Anterior cingulate cortex (tissue), 58 donors: ENCODE measurements around the gene ATCAY.
"Not testable (repeated sequence)": the region's sequence is repeated elsewhere in the genome, so short reads cannot be mapped to it uniquely, and the experiment has no call there.

Experiments
- DNase-seq, 58 donors: peaks; one replicate each; lab custom pipeline; 2025; lab: John Stamatoyannopoulos, UW

ATCAY gene

DNA sequence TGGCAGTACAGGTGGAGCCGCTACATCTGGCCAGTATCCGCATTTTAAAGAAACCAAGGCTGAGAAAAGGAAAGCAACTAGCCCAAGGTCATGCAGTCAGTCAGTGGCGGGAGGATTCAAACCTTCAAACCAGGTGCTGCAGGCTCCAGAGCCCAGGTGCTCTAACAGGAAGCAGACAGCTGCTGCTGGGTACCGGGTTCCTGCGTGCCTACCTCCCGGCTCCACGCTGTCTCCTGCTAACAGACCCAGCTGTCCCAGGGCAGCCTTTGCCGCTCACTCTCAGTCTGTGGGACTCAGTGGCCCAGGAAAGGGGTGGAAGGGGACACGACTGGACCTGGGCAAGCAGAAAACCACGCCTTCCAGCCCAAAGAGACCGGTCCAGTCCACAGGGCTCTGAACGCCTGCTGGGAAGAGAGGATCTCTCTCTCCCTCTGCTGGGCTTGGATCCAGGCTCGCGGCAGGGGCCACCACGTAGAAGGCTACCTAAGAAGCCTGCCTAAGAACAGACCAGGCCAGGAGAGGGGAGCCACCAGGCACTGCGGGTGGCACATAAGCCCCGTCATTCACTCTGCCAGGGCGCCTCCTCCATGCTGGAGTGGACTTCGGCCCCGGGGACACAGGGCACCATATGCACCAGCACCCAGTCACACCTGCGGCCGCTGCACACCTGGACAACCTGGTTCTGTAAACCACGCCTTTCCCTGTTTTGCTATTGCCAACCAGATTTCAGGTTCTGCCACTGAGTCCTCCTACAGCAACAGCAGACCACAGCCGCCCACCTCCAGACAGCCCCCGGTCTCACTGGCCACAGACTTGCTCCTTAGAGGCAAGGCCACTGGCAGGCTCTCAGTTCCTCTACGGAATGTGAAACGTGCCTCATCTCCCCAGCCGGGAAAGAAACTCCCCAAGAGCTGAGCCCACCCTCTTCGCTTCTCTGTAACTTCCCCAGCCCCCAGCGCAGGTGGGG is 85.8 kb downstream of the ATCAY start:
- no peak for DNase-seq

DNA sequence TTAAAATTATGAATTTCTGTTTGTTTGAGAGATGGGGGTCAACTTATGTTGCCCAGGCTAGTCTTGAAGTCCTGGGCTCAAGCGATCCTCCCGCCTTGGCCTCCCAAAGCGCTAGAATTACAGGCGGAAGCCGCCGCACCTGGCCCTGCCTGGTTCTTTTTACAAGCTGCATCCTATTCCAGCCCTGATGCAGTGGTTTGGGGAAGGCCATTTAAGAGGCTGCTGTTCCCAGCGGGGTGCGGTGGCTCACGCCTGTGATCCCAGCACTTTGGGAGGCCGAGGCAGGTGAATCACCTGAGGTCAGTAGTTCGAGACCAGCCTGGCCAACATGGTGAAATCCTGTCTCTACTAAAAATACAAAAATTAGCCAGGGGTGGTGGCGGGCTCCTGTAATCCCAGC is 87.5 kb downstream of the ATCAY start:
- DNase-seq = not testable (repeated sequence)

DNA sequence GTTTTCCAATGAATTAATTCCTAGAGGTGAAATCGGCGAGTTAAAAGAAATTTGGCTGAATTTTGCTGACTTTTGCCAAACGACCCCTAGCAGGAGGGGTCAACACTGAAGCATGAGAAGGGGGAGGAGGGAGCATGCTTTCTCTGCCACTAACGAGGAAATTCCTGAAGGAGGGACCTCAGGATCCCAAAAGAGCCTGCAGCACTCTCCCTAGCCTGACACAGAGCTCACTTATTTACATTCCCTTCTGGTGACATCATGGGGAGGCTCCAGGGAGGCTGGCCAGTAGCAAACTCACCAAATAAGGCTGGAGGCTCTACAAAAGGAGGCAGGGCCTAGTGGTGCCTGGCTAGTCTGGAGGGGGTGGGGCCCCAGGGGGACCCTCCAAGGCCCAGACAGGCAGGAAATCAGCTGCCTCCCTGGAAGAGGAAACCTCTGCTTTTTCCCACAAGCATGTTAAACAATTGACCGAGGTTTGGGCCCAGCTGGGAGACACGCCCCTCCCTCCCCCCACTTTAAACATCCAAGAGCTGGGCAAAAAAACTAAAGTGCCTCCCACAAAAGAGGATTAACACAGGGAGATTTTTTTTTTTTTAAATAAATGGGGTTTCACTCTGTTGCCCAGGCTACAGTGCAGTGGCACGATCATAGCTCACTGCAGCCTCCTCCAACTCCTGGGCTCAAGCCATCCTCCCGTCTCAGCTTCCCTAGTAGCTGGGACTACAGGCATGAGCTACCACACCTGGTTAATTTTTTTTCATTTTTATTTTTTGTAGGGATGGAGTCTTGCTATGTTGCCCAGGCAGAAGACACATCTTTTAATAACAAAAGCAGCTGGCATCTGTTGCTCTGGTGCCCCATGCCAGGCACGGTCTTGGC is 88.3 kb downstream of the ATCAY start:
- peak in 11 of 58 donors; percentile 4 to 64 (median 27) for DNase-seq

DNA sequence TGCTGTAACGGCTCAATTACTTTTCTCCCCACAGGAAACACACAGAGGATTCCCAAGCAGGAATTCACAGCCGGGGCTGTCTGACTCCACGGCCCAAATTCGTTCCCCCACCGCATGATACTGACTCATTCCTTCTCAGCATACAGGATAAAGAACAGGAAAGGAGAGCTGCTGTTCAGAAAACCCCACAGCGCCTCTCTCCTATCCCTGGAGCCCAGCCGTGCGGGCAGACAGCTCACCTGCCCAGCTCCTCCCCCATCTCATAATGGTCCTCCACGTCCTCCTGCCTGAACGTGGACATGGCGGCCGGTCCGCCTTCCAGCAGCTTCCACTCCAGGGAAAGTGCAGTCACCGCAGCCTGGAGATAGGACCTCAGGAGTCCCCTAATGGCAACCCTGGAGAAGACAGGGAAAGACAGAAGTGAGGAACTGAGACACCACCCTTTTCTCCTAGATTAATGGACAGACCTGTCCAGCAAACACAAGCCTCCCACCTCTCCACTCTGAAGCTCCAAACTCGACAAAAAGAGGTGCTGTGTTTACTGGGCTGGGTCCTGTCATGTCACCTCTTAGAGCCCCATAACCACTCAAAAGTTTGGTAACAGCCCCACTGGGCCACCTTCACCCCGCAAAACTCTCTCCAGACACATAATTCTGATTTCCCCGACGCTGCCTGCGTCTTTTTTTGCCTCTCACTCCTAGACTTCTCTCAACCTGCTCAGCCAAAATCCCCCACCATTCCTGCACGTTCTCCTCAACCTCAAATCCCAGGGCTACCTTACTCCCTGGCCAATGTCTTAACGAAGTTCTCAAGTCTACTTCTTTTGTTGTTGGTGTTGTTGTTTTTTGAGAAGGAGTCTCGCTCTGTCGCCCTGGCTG is 89.2 kb downstream of the ATCAY start:
- peak in 3 of 58 donors; percentile 15 to 42 (median 15) for DNase-seq

DNA sequence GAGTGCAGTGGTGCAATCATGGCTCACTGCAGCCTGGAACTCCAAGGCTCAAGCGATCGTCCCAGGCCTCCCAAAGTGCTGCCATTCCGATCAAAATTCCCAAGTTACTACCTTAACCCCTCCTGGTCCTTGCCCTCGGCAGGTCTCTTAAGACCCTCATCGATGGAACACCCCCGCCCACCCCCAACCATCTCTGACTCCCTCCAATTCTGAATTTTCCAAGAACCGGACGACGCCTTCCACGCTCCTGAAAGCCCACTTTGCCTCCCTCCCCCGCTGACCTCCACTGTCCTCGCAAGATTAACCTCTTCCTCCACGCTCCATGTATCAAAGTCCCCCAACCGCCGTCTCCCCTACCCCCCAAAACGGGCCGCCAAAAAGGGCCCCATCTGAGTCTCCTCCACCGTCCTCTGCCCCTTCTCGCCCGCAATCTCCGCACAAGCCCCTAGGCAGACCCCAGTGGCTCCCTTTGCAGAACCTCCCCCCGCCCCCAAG is 89.9 kb downstream of the ATCAY start:
- DNase-seq = no peak

DNA sequence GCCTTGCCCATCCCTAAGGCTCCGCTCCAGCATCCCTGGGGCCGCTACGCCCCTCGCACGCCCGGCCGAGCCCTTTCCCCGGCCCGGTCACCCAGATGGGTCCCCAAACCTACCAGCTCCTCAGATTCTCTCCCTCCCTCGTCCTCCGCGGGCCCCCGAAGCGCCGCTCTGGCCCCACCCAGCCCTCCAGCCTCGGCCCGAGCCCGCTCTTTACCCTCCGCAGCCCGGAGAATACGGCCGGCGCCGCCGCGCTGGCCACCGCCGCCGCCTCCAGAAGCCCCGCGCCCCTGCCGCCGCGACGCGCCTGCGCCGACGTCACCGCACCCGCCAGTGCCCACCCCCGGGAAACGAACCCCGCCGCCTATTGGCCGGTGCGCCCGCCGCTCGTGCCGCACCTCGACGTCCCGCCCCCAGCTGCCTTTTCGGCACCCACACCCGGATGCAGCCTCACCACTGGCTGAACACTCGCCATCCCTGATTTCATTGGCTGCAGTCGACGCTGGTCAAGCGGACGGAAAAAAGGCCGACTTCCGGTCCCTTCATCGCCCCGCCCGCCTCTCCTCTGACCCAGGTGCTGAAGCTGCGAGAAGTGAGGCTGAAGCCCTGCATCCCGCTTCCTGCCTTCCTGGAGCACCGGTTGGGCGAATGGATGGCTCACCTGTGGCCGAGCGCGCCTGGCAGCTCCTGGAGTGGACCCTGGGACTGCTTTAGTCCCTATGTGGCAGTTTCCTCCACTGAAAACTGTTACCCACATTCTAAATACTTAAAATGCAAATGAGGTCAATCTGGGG is 90.5 kb downstream of the ATCAY start, which contains the start of gene DAPK3:
TSS of gene DAPK3 (minus strand) at position 292 of the 791 bp plus-strand sequence. CDS start 1,364 bp downstream, outside the sequence.
- peak; percentile 68 to 99 (median 97) for DNase-seq

DNA sequence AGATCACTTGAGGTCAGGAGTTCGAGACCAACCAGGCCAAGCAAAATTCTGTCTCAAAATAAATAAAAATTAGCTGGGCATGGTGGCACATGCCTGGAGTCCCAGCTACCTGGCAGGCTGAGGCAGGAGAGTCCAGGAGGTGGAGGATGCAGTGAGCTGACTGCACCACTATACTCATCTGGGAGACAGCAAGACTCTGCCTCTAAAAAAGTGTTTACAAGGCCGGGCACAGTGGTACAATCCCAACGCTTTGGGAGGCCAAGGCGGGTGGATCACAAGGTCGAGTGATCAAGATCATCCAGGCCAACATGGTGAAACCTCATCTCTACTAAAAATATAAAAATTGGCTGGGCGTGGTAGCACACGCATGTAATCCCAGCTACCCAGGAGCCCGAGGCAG is 94.7 kb downstream of the ATCAY start:
- DNase-seq = no peak

DNA sequence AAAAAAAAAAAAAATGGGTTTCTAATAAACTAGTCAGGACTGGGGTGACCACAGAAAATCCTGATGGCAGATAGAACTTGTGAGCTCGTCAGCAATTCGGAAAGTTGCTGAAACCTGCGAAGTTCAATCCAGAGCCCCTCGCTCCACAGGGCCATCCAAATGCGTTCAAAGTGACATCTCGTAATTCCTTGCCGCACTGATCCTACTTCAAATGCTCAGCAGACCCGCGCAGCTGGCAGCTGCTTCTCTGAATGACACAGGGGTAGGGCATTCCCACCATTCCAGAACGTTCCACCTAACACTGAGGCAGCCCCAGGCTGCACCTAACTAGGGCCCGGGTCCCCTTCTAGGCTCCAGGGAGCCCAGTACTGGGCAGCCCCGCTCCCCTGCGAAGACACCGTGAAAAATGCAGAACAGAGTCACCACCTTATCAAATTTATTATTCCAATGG is 95.2 kb downstream of the ATCAY start:
- DNase-seq = no peak

DNA sequence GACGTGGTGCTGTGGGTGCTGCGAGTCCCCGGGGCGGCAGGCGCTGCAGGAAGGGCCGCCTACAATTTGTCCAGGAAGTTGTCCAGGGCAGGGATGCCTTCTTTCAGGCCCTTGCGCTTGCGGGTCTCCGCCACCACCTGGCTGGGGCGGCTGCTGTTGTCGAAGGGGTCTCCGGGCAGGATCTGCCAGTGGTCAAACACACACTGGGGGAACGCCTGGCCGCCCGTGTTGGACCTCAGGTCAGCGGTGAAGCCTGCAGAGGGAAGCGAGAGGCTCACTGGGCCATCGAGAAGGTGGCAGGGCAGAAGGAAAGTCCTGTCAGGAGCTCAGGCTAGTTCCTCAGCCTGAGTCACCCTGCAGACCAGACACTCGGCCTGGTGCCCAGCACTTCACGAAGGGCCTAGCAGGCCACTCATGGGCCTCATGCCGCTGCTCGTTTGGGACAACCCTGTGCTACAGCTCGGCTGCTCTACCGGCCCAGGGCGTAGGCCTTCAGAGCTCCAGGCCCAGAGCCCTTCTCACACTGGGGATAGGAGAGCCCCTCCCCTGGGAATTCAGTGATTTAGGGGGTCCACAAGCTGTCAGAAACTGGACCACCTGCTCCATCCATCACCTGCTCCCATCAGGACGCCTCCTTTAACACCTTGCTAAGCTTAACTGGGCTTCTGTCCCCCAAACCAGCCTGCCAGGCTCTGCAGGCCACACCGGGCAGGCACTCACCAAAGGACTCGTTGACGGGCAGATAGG is 96.2 kb downstream of the ATCAY start:
- no peak for DNase-seq
